Activated CD4-positive, alpha-beta T cell treated with anti-CD3 and anti-CD28 coated beads for 1 hour (primary cell): ENCODE data around the gene NIT2.
A peak's percentile ranks its signal among the peaks of the same experiment; 100 is the strongest.
"Not testable (repeated sequence)": the region's sequence is repeated elsewhere in the genome, so short reads cannot be mapped to it uniquely, and the experiment has no call there.

Source experiments
- DNase-seq: peaks from one replicate; pipeline ENCODE4 v3.0.0-alpha.2; 2020

Gene NIT2

GRCh38 chr3:100334488-100335351 lies at the start of gene NIT2:
TSS of gene NIT2 (plus strand) at chr3:100334757. CDS start at chr3:100334792, 35 bp downstream.
- peak; percentile 66 for DNase-seq

- DNase-seq = no peak
These were observed 46.2 kb upstream of the NIT2 start for GRCh38 chr3:100288288-100288894.

- DNase-seq = no peak
These were observed 45.2 kb upstream of the NIT2 start for GRCh38 chr3:100289339-100289738.

GRCh38 chr3:100295089-100295488 lies 39.5 kb upstream of the NIT2 start:
- no peak for DNase-seq

GRCh38 chr3:100297784-100298183 lies 36.8 kb upstream of the NIT2 start:
- no peak for DNase-seq

- DNase-seq = no peak
These were observed 35.5 kb upstream of the NIT2 start for GRCh38 chr3:100299016-100299415.

GRCh38 chr3:100306695-100307094 lies 27.9 kb upstream of the NIT2 start:
- no peak for DNase-seq

- DNase-seq = no peak
These were observed 24.1 kb upstream of the NIT2 start for GRCh38 chr3:100310355-100310965.

- no peak for DNase-seq
These were observed 23.5 kb upstream of the NIT2 start for GRCh38 chr3:100311011-100311410.

GRCh38 chr3:100316641-100317069 lies 17.9 kb upstream of the NIT2 start:
- DNase-seq = no peak

- no peak for DNase-seq
These were observed 16.6 kb upstream of the NIT2 start for GRCh38 chr3:100317912-100318311.

GRCh38 chr3:100319951-100320350 lies 14.6 kb upstream of the NIT2 start:
- DNase-seq = no peak

- DNase-seq = no peak
These were observed 10.5 kb upstream of the NIT2 start for GRCh38 chr3:100324044-100324443.

- no peak for DNase-seq
These were observed 8.7 kb upstream of the NIT2 start for GRCh38 chr3:100325827-100326226.

- not testable (repeated sequence) for DNase-seq
These were observed 7.2 kb upstream of the NIT2 start for GRCh38 chr3:100327377-100327776.

GRCh38 chr3:100329800-100330489 lies 4.6 kb upstream of the NIT2 start:
- no peak for DNase-seq

- DNase-seq = no peak
These were observed 3.9 kb upstream of the NIT2 start for GRCh38 chr3:100330651-100331050.

GRCh38 chr3:100331660-100332059 lies 2.9 kb upstream of the NIT2 start:
- DNase-seq = no peak

- DNase-seq = no peak
These were observed 1.5 kb upstream of the NIT2 start for GRCh38 chr3:100333051-100333450.

GRCh38 chr3:100333970-100334487 lies 528 bp upstream of the NIT2 start:
- DNase-seq = no peak

- DNase-seq = no peak
These were observed 877 bp downstream of the NIT2 start for GRCh38 chr3:100335434-100335833.

GRCh38 chr3:100336229-100336628 lies 1.7 kb downstream of the NIT2 start:
- DNase-seq = not testable (repeated sequence)

- DNase-seq = no peak
These were observed 4.4 kb downstream of the NIT2 start for GRCh38 chr3:100338911-100339310.
